HepG2 (cell line): Measurements from ENCODE around the gene CRTAC1.

ENCODE experiments used
- CREB1 ChIP-seq, 2 experiments: fragments of 450-650 bp in 1 of 2; IDR thresholded peaks; 2 replicates each; pipeline ENCODE4 v1.6.1; 2016 to 2017; ENCODE audit warnings: control low read depth in 1 of 2, mild to moderate bottlenecking in 1 of 2, missing compliant biosample characterization in 1 of 2, missing genetic modification characterization in 1 of 2
- ESRRA ChIP-seq: sonication (generic); formaldehyde crosslinking; IDR thresholded peaks from 2 replicates; pipeline ENCODE4 v1.5.1; 2020; ENCODE audit warnings: mild to moderate bottlenecking, low read depth, missing genetic modification reagents
- FOXP1 ChIP-seq, 2 experiments: fragments of 450-650 bp in 1 of 2; IDR thresholded peaks; 2 replicates each; pipeline ENCODE4 v1.6.1; 2017 to 2018; ENCODE audit warnings: antibody characterized with exemption in 1 of 2
- MYC ChIP-seq: sonication (generic); formaldehyde crosslinking; IDR thresholded peaks from 2 replicates; pipeline ENCODE4 v1.9.0; 2021; ENCODE audit warnings: missing genetic modification reagents, borderline replicate concordance
- PHF8 ChIP-seq: sonication (generic); formaldehyde crosslinking; IDR thresholded peaks from 2 replicates; pipeline ENCODE4 v1.5.0; 2020; ENCODE audit warnings: missing genetic modification reagents
- POLR2A ChIP-seq, 2 experiments: IDR thresholded peaks; 2 replicates each; pipeline ENCODE4 v1.6.1; 2011; ENCODE audit warnings: low read depth in 2 of 2, low read length in 2 of 2, mild to moderate bottlenecking in 1 of 2, moderate library complexity in 1 of 2; ENCODE audit not compliant: insufficient read depth in 1 of 2
- POLR2AphosphoS5 ChIP-seq: IDR thresholded peaks from 2 replicates; pipeline ENCODE4 v1.6.1; 2012; ENCODE audit warnings: low read depth, low read length
- RFX5 ChIP-seq: IDR thresholded peaks from 2 replicates; pipeline ENCODE4 v1.6.1; 2011; ENCODE audit warnings: low read depth, low read length, improper control_type of control experiment
- RNF2 ChIP-seq: fragments of 450-650 bp; conservative IDR thresholded peaks from 2 replicates; pipeline ENCODE4 v1.6.1; 2016; ENCODE audit warnings: low read depth
- SMC3 ChIP-seq: IDR thresholded peaks from 2 replicates; pipeline ENCODE4 v1.6.1; 2011; ENCODE audit warnings: low read length, improper control_type of control experiment
- ZFY ChIP-seq: sonication (generic); formaldehyde crosslinking; IDR thresholded peaks from 2 replicates; pipeline ENCODE4 v1.4.0; 2020; ENCODE audit warnings: missing genetic modification reagents
- ZNF562 ChIP-seq: sonication (generic); formaldehyde crosslinking; IDR thresholded peaks from 2 replicates; pipeline ENCODE4 v1.8.0; 2022; ENCODE audit warnings: missing genetic modification reagents, borderline replicate concordance
- TF ChIP-seq, protein P1 (sequence below): sonication (generic); formaldehyde crosslinking; IDR thresholded peaks from 2 replicates; pipeline ENCODE4 v1.5.0; 2020; ENCODE audit warnings: mild to moderate bottlenecking, missing genetic modification reagents, moderate library complexity

DNA sequence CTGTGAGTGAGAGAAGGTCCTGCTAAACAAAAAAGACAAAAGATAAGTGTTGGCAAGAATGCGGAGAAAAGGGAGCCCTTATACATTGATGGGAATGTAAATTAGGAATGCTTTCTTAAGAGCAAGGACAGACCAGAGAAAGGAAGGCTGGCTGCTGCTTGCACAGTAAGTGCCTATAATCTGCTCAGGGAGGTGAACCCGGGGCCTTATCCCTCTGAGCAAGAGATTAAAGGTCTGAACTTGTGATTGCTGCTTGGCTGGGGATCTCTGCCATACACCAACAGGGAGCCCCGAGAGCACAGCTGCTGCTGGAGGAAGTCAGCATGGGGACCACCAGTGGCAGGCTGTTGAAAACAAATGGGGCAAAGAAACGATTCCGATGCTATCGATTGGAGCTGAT, 32.0 kb upstream of the CRTAC1 start:
- TF ChIP-seq RFX5 (no peak), MYC (no peak), POLR2A (IDR thresholded peaks at IDR 0.05; ENCODE audit: insufficient read depth in 1 of 2, low read depth in 2 of 2, low read length in 2 of 2) (no peak), ESRRA (CRISPR knock-in tag) (no peak), FOXP1 (IDR thresholded peaks at IDR 0.05) (no peak), FOXP1 (CRISPR knock-in tag; IDR thresholded peaks at IDR 0.05) (no peak), SMC3 (no peak), ZNF562 (CRISPR knock-in tag) (no peak), POLR2AphosphoS5 (no peak), PHF8 (CRISPR knock-in tag) (no peak), CREB1 (IDR thresholded peaks at IDR 0.05) (no peak), CREB1 (CRISPR knock-in tag; IDR thresholded peaks at IDR 0.05) (no peak), RNF2 (no peak), ZFY (CRISPR knock-in tag) (no peak)
- TF ChIP-seq, protein P1, sequence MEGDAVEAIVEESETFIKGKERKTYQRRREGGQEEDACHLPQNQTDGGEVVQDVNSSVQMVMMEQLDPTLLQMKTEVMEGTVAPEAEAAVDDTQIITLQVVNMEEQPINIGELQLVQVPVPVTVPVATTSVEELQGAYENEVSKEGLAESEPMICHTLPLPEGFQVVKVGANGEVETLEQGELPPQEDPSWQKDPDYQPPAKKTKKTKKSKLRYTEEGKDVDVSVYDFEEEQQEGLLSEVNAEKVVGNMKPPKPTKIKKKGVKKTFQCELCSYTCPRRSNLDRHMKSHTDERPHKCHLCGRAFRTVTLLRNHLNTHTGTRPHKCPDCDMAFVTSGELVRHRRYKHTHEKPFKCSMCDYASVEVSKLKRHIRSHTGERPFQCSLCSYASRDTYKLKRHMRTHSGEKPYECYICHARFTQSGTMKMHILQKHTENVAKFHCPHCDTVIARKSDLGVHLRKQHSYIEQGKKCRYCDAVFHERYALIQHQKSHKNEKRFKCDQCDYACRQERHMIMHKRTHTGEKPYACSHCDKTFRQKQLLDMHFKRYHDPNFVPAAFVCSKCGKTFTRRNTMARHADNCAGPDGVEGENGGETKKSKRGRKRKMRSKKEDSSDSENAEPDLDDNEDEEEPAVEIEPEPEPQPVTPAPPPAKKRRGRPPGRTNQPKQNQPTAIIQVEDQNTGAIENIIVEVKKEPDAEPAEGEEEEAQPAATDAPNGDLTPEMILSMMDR (CRISPR knock-in tag): no peak
